SK-N-SH treated with all-trans-retinoic acid at 6 μM for 48 hours (cell line): ENCODE measurements around the gene RRAD.

Experiments used
- CSDC2 ChIP-seq: fragments of 250-450 bp; sonication (Bioruptor Pico); IDR thresholded peaks from 2 replicates; pipeline ENCODE4 v1.5.0; 2020; ENCODE audit warnings: mild to moderate bottlenecking, moderate library complexity
- ESRRG ChIP-seq: fragments of 250-450 bp; sonication (Bioruptor Pico); IDR thresholded peaks from 2 replicates; pipeline ENCODE4 v1.6.1; 2021; ENCODE audit warnings: mild to moderate bottlenecking
- RARB ChIP-seq: fragments of 250-450 bp; sonication (Bioruptor Pico); IDR thresholded peaks from 2 replicates; pipeline ENCODE4 v1.8.0; 2021; ENCODE audit warnings: mild to moderate bottlenecking, moderate library complexity
- ZC3H10 ChIP-seq: fragments of 250-450 bp; sonication (Bioruptor Pico); IDR thresholded peaks from 2 replicates; pipeline ENCODE4 v1.5.1; 2021; ENCODE audit warnings: mild to moderate bottlenecking, moderate library complexity
- ZFP3 ChIP-seq: fragments of 250-450 bp; sonication (Bioruptor Pico); IDR thresholded peaks from 2 replicates; pipeline ENCODE4 v1.5.0; 2020; ENCODE audit warnings: mild to moderate bottlenecking, moderate library complexity
- ZFP30 ChIP-seq: fragments of 450-650 bp; formaldehyde crosslinking; IDR thresholded peaks from 2 replicates; pipeline ENCODE4 v1.5.0; 2022; ENCODE audit warnings: mild to moderate bottlenecking, moderate library complexity
- TF ChIP-seq, protein P1 (sequence below): fragments of 250-450 bp; sonication (Bioruptor Pico); IDR thresholded peaks from 2 replicates; pipeline ENCODE4 v1.8.0; 2020; ENCODE audit warnings: mild to moderate bottlenecking, moderate library complexity, borderline replicate concordance

- TF ChIP-seq RARB: no peak
- no peak for TF ChIP-seq ESRRG (CRISPR knock-in tag)
- no peak for TF ChIP-seq CSDC2
- TF ChIP-seq, protein P1, sequence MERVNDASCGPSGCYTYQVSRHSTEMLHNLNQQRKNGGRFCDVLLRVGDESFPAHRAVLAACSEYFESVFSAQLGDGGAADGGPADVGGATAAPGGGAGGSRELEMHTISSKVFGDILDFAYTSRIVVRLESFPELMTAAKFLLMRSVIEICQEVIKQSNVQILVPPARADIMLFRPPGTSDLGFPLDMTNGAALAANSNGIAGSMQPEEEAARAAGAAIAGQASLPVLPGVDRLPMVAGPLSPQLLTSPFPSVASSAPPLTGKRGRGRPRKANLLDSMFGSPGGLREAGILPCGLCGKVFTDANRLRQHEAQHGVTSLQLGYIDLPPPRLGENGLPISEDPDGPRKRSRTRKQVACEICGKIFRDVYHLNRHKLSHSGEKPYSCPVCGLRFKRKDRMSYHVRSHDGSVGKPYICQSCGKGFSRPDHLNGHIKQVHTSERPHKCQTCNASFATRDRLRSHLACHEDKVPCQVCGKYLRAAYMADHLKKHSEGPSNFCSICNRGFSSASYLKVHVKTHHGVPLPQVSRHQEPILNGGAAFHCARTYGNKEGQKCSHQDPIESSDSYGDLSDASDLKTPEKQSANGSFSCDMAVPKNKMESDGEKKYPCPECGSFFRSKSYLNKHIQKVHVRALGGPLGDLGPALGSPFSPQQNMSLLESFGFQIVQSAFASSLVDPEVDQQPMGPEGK (CRISPR knock-in tag): no peak
- no peak for TF ChIP-seq ZFP3 (CRISPR knock-in tag)
- no peak for TF ChIP-seq ZFP30 (CRISPR knock-in tag)
- no peak for TF ChIP-seq ZC3H10
These were observed 2.0 kb downstream of the RRAD start for GRCh38 chr16:66923247-66923731.
